HepG2 (cell line): Measurements from ENCODE around the gene PCNA. TPM values are rescaled to one million over a fixed set of nuclear protein-coding genes. Genes with fewer than 3 reads are reported as not detected.

ENCODE experiments used
- JUN ChIP-seq: sonication (generic); formaldehyde crosslinking; IDR thresholded peaks from 2 replicates; pipeline ENCODE4 v1.4.0; 2020; ENCODE audit warnings: mild to moderate bottlenecking, missing genetic modification reagents
- MIER3 ChIP-seq: IDR thresholded peaks from 2 replicates; pipeline ENCODE4 v1.6.1; 2016; ENCODE audit warnings: missing compliant biosample characterization, borderline replicate concordance
- MYC ChIP-seq: sonication (generic); formaldehyde crosslinking; IDR thresholded peaks from 2 replicates; pipeline ENCODE4 v1.9.0; 2021; ENCODE audit warnings: missing genetic modification reagents, borderline replicate concordance
- NAIF1 ChIP-seq: sonication (generic); formaldehyde crosslinking; IDR thresholded peaks from 2 replicates; pipeline ENCODE4 v1.5.0; 2020; ENCODE audit warnings: mild to moderate bottlenecking, missing genetic modification reagents, borderline replicate concordance
- POLR2A ChIP-seq, 2 experiments: IDR thresholded peaks; 2 replicates each; pipeline ENCODE4 v1.6.1; 2011; ENCODE audit warnings: low read depth in 2 of 2, low read length in 2 of 2, mild to moderate bottlenecking in 1 of 2, moderate library complexity in 1 of 2; ENCODE audit not compliant: insufficient read depth in 1 of 2
- RCOR2 ChIP-seq: IDR thresholded peaks from 2 replicates; pipeline ENCODE4 v1.6.1; 2016; ENCODE audit warnings: missing biosample characterization, missing genetic modification reagents
- SATB2 ChIP-seq: sonication (generic); formaldehyde crosslinking; IDR thresholded peaks from 2 replicates; pipeline ENCODE4 v1.5.0; 2020; ENCODE audit warnings: missing genetic modification reagents
- SMAD9 ChIP-seq: sonication (generic); formaldehyde crosslinking; IDR thresholded peaks from 2 replicates; pipeline ENCODE4 v1.5.1; 2020; ENCODE audit warnings: mild to moderate bottlenecking, missing genetic modification reagents
- ZNF205 ChIP-seq: IDR thresholded peaks from 2 replicates; pipeline ENCODE4 v1.6.1; 2018; ENCODE audit warnings: missing biosample characterization, missing genetic modification reagents
- ZNF510 ChIP-seq: sonication (generic); formaldehyde crosslinking; IDR thresholded peaks from 2 replicates; pipeline ENCODE4 v1.4.0; 2020; ENCODE audit warnings: low read depth, mild to moderate bottlenecking, missing genetic modification reagents
- ZNF772 ChIP-seq: sonication (generic); formaldehyde crosslinking; IDR thresholded peaks from 2 replicates; pipeline ENCODE4 v1.5.0; 2020; ENCODE audit warnings: mild to moderate bottlenecking, missing genetic modification reagents
- polyA plus RNA-seq, 8 experiments: library from polyadenylated mRNA; depleted of rRNA in 3 of 8; stranded (reverse) in 7 of 8; unstranded in 1 of 8; fragments of >200 nt; fragmentation: Illumina TruSeq in 4 of 8; extraction: Trizol in 4 of 8; gene quantifications; 2 replicates each; pipeline versions ENCODE4 v1.2.1 to v1.2.3, GENCODE V29; 2011 to 2016; ENCODE audit warnings: low read depth in 4 of 8, missing spikeins in 1 of 8, mixed read lengths in 1 of 8; ENCODE audit not compliant: insufficient read depth in 1 of 8
- total RNA-seq, 5 experiments: library from RNA; depleted of rRNA; stranded (reverse); fragments of >200 nt; fragmentation: Illumina TruSeq; extraction: Trizol; gene quantifications; 2 replicates each; pipeline ENCODE4 v1.2.3, GENCODE V29; 2016; ENCODE audit warnings: low read depth in 1 of 5
- TF ChIP-seq, protein P1 (sequence below): sonication (generic); formaldehyde crosslinking; IDR thresholded peaks from 2 replicates; pipeline ENCODE4 v1.4.0; 2020; ENCODE audit warnings: mild to moderate bottlenecking, missing genetic modification reagents, borderline replicate concordance
- TF ChIP-seq, protein P2 (sequence below): sonication (generic); formaldehyde crosslinking; IDR thresholded peaks from 2 replicates; pipeline ENCODE4 v1.4.0; 2020; ENCODE audit warnings: missing genetic modification reagents
- TF ChIP-seq, protein P3 (sequence below): sonication (generic); formaldehyde crosslinking; IDR thresholded peaks from 2 replicates; pipeline ENCODE4 v1.4.0; 2020; ENCODE audit warnings: missing genetic modification reagents, low read depth, mild to moderate bottlenecking, borderline replicate concordance
- TF ChIP-seq, protein P4 (sequence below): sonication (generic); formaldehyde crosslinking; IDR thresholded peaks from 2 replicates; pipeline ENCODE4 v1.9.0; 2021; ENCODE audit warnings: missing genetic modification reagents, borderline replicate concordance
- TF ChIP-seq, protein P5 (sequence below): sonication (generic); formaldehyde crosslinking; IDR thresholded peaks from 2 replicates; pipeline ENCODE4 v1.5.0; 2020; ENCODE audit warnings: missing genetic modification reagents
- TF ChIP-seq, protein P6 (sequence below): sonication (generic); formaldehyde crosslinking; IDR thresholded peaks from 2 replicates; pipeline ENCODE4 v1.5.1; 2020; ENCODE audit warnings: mild to moderate bottlenecking, missing genetic modification reagents, borderline replicate concordance
- TF ChIP-seq, protein P7 (sequence below): sonication (generic); formaldehyde crosslinking; IDR thresholded peaks from 2 replicates; pipeline ENCODE4 v1.5.0; 2020; ENCODE audit warnings: mild to moderate bottlenecking, missing genetic modification reagents, moderate library complexity

Gene PCNA
- total and polyA plus RNA-seq, 2 of the 13 experiments (the other 11 are each of a cell fraction or from before 2014, with no cell fraction given) = 229 to 655 TPM

DNA sequence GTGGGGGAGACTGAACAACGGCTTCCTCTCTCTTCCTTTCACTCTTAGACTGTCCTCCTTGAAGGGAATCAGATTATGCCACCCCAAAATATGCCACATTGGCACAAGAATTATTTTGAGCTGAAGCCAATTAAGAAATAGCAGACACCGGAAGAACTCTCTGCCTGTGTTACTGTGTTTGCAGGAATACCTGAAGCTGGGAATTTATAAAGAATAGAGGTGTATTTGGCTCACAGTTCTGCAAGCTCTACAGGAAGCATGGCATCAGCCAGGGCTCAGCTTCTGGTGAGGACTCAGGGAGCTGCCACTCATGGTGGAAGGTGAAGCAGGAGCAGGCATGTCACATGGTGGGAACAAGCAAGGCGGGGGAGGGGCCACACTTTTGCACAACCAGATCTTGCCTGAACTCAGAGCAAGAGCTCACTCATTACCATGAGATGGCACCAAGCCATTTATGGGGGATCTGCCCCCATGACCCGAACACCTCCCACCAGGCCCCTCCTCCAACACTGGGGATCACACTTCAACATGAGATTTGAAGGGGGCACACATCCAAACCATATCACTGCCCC, 46.0 kb downstream of the PCNA start (continued):
- TF ChIP-seq, protein P1, sequence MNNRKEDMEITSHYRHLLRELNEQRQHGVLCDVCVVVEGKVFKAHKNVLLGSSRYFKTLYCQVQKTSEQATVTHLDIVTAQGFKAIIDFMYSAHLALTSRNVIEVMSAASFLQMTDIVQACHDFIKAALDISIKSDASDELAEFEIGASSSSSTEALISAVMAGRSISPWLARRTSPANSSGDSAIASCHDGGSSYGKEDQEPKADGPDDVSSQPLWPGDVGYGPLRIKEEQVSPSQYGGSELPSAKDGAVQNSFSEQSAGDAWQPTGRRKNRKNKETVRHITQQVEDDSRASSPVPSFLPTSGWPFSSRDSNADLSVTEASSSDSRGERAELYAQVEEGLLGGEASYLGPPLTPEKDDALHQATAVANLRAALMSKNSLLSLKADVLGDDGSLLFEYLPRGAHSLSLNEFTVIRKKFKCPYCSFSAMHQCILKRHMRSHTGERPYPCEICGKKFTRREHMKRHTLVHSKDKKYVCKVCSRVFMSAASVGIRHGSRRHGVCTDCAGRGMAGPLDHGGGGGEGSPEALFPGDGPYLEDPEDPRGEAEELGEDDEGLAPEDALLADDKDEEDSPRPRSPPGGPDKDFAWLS (CRISPR knock-in tag) = no peak
- TF ChIP-seq, protein P2, sequence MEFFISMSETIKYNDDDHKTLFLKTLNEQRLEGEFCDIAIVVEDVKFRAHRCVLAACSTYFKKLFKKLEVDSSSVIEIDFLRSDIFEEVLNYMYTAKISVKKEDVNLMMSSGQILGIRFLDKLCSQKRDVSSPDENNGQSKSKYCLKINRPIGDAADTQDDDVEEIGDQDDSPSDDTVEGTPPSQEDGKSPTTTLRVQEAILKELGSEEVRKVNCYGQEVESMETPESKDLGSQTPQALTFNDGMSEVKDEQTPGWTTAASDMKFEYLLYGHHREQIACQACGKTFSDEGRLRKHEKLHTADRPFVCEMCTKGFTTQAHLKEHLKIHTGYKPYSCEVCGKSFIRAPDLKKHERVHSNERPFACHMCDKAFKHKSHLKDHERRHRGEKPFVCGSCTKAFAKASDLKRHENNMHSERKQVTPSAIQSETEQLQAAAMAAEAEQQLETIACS = no peak
- TF ChIP-seq, protein P3, sequence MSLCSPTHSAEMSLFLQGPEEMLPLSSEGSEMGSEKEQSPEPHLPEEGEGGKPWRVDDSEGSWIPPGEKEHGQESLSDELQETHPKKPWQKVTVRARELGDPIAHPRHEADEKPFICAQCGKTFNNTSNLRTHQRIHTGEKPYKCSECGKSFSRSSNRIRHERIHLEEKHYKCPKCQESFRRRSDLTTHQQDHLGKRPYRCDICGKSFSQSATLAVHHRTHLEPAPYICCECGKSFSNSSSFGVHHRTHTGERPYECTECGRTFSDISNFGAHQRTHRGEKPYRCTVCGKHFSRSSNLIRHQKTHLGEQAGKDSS (CRISPR knock-in tag) = no peak
- TF ChIP-seq, protein P4, sequence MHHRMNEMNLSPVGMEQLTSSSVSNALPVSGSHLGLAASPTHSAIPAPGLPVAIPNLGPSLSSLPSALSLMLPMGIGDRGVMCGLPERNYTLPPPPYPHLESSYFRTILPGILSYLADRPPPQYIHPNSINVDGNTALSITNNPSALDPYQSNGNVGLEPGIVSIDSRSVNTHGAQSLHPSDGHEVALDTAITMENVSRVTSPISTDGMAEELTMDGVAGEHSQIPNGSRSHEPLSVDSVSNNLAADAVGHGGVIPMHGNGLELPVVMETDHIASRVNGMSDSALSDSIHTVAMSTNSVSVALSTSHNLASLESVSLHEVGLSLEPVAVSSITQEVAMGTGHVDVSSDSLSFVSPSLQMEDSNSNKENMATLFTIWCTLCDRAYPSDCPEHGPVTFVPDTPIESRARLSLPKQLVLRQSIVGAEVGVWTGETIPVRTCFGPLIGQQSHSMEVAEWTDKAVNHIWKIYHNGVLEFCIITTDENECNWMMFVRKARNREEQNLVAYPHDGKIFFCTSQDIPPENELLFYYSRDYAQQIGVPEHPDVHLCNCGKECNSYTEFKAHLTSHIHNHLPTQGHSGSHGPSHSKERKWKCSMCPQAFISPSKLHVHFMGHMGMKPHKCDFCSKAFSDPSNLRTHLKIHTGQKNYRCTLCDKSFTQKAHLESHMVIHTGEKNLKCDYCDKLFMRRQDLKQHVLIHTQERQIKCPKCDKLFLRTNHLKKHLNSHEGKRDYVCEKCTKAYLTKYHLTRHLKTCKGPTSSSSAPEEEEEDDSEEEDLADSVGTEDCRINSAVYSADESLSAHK (CRISPR knock-in tag) = no peak
- TF ChIP-seq, protein P5, sequence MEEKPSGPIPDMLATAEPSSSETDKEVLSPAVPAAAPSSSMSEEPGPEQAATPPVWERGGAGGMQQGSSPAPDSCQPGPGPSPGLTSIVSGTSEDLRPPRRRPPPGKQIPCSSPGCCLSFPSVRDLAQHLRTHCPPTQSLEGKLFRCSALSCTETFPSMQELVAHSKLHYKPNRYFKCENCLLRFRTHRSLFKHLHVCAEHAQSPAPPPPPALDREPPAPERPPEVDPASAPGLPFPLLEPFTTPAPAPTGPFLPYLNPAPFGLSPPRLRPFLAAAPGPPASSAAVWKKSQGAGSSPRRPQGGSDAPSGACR (CRISPR knock-in tag) = peak; percentile 9; the same call in 1 of the 2 replicates
- no peak for TF ChIP-seq POLR2A (IDR thresholded peaks at IDR 0.05; ENCODE audit: insufficient read depth in 1 of 2, low read depth in 2 of 2, low read length in 2 of 2)
- TF ChIP-seq MIER3 (CRISPR knock-in tag) = no peak
- no peak for TF ChIP-seq ZNF772 (CRISPR knock-in tag)
- no peak for TF ChIP-seq JUN (CRISPR knock-in tag)
- TF ChIP-seq ZNF205 (CRISPR knock-in tag) = no peak
- TF ChIP-seq MYC = peak; percentile 42; the same call in 1 of the 2 replicates
- TF ChIP-seq, protein P6, sequence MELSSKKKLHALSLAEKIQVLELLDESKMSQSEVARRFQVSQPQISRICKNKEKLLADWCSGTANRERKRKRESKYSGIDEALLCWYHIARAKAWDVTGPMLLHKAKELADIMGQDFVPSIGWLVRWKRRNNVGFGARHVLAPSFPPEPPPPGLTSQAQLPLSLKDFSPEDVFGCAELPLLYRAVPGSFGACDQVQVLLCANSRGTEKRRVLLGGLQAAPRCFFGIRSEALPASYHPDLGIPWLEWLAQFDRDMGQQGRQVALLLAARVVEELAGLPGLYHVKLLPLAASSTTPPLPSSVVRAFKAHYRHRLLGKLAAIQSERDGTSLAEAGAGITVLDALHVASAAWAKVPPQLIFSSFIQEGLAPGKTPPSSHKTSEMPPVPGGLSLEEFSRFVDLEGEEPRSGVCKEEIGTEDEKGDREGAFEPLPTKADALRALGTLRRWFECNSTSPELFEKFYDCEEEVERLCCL (CRISPR knock-in tag) = no peak
- TF ChIP-seq ZNF510 (CRISPR knock-in tag) = no peak
- no peak for TF ChIP-seq SATB2 (CRISPR knock-in tag)
- no peak for TF ChIP-seq RCOR2
- no peak for TF ChIP-seq NAIF1
- TF ChIP-seq, protein P7, sequence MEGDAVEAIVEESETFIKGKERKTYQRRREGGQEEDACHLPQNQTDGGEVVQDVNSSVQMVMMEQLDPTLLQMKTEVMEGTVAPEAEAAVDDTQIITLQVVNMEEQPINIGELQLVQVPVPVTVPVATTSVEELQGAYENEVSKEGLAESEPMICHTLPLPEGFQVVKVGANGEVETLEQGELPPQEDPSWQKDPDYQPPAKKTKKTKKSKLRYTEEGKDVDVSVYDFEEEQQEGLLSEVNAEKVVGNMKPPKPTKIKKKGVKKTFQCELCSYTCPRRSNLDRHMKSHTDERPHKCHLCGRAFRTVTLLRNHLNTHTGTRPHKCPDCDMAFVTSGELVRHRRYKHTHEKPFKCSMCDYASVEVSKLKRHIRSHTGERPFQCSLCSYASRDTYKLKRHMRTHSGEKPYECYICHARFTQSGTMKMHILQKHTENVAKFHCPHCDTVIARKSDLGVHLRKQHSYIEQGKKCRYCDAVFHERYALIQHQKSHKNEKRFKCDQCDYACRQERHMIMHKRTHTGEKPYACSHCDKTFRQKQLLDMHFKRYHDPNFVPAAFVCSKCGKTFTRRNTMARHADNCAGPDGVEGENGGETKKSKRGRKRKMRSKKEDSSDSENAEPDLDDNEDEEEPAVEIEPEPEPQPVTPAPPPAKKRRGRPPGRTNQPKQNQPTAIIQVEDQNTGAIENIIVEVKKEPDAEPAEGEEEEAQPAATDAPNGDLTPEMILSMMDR (CRISPR knock-in tag) = no peak
- TF ChIP-seq SMAD9 (CRISPR knock-in tag) = no peak
